GM21367 (cell line): ENCODE data around the gene YBX1.
"Not testable (repeated sequence)": the region's sequence is repeated elsewhere in the genome, so short reads cannot be mapped to it uniquely, and the experiment has no call there.

Experiments
- ATAC-seq: cut with Tn5 transposase; IDR thresholded peaks from one replicate; pipeline ENCODE4 v1.9.1; 2021; ENCODE audit not compliant: unreplicated experiment

YBX1 gene

GRCh38 chr1:42689912-42690311 lies 7.7 kb downstream of the YBX1 start:
- no peak for ATAC-seq

- ATAC-seq = no peak
Measured at GRCh38 chr1:42690477-42691156, 8.4 kb downstream of the YBX1 start.

- no peak for ATAC-seq
Measured at GRCh38 chr1:42691157-42691498, 8.9 kb downstream of the YBX1 start.

GRCh38 chr1:42692461-42692860 lies 10.2 kb downstream of the YBX1 start:
- ATAC-seq = no peak

GRCh38 chr1:42692911-42693310 lies 10.7 kb downstream of the YBX1 start:
- no peak for ATAC-seq

- no peak for ATAC-seq
Measured at GRCh38 chr1:42698081-42698813, 16.0 kb downstream of the YBX1 start.

GRCh38 chr1:42700006-42700405 lies 17.8 kb downstream of the YBX1 start:
- no peak for ATAC-seq

- no peak for ATAC-seq
Measured at GRCh38 chr1:42703888-42704464, 21.8 kb downstream of the YBX1 start.

GRCh38 chr1:42712808-42713207 lies 30.6 kb downstream of the YBX1 start:
- ATAC-seq = not testable (repeated sequence)

GRCh38 chr1:42713293-42713692 lies 31.1 kb downstream of the YBX1 start:
- ATAC-seq = no peak

GRCh38 chr1:42714441-42714840 lies 32.2 kb downstream of the YBX1 start:
- ATAC-seq = not testable (repeated sequence)

GRCh38 chr1:42720868-42721267 lies 38.6 kb downstream of the YBX1 start:
- no peak for ATAC-seq

- no peak for ATAC-seq
Measured at GRCh38 chr1:42721926-42722325, 39.7 kb downstream of the YBX1 start.

GRCh38 chr1:42722403-42722802 lies 40.2 kb downstream of the YBX1 start:
- not testable (repeated sequence) for ATAC-seq

GRCh38 chr1:42723511-42723910 lies 41.3 kb downstream of the YBX1 start:
- ATAC-seq = no peak

GRCh38 chr1:42725820-42726219 lies 43.6 kb downstream of the YBX1 start:
- not testable (repeated sequence) for ATAC-seq

- ATAC-seq = no peak
Measured at GRCh38 chr1:42730002-42730401, 47.8 kb downstream of the YBX1 start.

- ATAC-seq = no peak
Measured at GRCh38 chr1:42730988-42731387, 48.8 kb downstream of the YBX1 start.

GRCh38 chr1:42731585-42731984 lies 49.4 kb downstream of the YBX1 start:
- no peak for ATAC-seq

GRCh38 chr1:42732126-42732680 lies 50.0 kb downstream of the YBX1 start:
- no peak for ATAC-seq

- no peak for ATAC-seq
Measured at GRCh38 chr1:42733415-42734200, 51.4 kb downstream of the YBX1 start.
